Erythroblast (primary cell): Measurements from ENCODE around the gene MAGEF1.

Experiments used
- GATA1 ChIP-seq: IDR thresholded peaks from 2 replicates; pipeline ENCODE4 v1.6.1; 2011; ENCODE audit warnings: low read depth, mild to moderate bottlenecking, control low read depth, low read length, moderate library complexity
- POLR2A ChIP-seq: IDR thresholded peaks from 2 replicates; pipeline ENCODE4 v1.6.1; 2011; ENCODE audit warnings: mild to moderate bottlenecking, low read length

GRCh38 chr3:184746131-184747120, 34.6 kb upstream of the MAGEF1 start:
- no peak for TF ChIP-seq POLR2A
- TF ChIP-seq GATA1, result no peak
